NCI-H2196 (cell line): ENCODE measurements around the gene PHACTR4.
"Not testable (repeated sequence)": the region's sequence is repeated elsewhere in the genome, so short reads cannot be mapped to it uniquely, and the experiment has no call there.

Source experiments
- DNase-seq: peaks from one replicate; lab custom pipeline; 2025; ENCODE audit not compliant: unreplicated experiment; lab: John Stamatoyannopoulos, UW

The PHACTR4 gene

DNA sequence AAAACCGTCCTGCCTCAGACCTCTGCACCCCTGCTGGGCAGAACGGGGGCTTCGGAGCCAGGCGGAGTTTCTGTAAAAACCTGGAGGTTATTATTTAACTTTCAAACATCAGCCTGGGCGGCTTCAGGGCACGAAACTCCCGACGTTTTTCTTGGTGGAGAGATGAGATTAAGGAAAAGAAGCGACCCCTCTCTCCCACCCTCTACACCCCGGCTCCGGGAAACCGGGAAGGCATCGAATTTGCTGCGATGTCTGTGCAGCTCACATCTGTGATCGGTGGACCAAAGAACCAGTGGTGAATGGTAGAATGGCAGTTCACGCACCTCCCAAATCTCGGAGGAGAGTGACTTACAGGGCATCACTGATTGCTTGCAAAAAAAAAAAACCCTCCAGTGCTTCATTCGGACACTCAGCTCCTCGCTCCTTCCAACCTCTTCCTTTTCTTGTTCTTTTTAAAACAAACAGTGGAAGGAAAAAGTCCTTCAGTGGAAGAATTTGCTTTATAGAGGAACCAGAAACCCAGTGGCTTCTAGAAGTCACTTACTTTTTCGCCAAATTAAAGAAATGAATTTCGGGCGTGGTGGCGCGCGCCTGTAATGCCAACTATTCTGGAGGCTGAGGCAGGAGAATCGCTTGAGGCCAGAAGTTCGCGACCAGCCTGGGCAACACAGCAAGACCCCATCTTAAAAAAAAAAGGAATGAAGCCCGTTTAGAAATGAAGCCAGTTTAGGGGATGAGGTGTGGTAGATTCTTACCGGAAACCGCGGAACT is 884 bp downstream of the PHACTR4 start:
- peak; percentile 11 for DNase-seq

DNA sequence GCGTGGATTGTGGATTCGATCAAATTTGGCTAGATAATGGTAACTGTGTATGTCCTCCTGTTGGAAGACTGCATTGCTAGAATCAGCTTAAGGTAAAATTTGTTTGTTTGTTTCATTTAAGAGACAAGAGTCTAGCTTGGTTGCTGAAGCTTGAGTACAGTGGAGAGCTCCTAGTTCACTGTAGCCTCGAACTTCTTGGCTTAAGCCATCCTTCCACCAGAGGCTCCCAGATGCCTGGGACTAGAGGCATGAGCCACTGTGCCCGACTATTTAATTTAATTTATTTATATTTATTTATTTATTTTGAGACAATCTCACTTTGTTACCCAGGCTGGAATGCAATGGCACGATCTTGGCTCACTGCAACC is 1.5 kb downstream of the PHACTR4 start:
- DNase-seq = no peak

DNA sequence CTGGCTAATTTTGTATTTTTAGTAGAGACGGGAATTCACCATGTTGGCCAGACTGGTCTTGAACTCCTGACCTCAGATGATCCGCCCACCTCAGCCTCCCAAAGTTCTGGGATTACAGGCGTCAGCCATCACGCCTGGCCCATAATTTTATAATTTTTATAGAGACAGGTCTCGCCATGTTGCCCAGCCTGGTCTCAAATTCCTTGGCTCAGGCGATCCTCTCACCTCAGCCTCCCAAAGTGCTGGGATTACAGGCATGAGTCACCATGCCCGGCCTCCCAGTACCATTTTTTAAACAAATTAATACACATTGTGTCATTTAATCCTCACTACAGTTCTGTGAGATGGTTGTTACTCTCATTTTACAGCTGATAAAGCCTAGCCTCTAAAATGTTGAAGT is 3.9 kb downstream of the PHACTR4 start:
- peak; percentile 34 for DNase-seq

DNA sequence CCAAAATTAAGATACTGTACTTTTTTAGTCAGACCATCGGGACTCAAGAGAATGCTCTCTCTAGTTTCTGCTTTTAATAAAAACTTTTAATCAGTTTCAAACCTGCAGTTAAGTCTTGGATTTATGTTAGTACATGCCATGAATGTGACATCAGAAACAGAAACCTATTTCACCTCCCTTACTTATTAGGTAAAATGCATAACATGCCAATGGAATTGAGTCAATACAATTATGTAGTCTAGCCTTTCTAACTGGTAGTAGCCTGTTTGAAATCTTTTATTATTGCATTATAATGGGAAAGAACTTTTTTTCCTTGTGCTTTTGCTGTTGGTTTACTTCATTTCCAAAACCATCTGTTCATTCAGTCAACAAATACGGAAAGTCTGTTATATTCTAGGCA is 4.8 kb downstream of the PHACTR4 start:
- no peak for DNase-seq

DNA sequence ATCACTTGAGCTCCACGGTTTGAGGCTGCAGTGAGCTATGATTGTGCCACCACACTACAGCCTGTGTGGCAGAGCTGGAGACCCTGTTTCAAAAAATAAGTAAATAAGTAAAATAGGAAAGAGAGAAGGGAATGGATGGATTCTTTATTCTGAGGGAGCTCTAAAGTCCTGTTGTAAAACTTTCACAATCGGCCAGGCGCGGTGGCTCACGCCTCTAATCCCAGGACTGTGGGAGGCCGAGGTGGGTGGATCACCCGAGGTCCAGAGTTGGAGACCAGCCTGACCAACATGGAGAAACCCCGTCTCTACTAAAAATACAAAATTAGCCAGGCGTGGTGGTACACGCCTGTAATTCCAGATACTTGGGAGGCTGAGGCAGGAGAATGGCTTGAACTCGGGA is 6.1 kb downstream of the PHACTR4 start:
- not testable (repeated sequence) for DNase-seq

DNA sequence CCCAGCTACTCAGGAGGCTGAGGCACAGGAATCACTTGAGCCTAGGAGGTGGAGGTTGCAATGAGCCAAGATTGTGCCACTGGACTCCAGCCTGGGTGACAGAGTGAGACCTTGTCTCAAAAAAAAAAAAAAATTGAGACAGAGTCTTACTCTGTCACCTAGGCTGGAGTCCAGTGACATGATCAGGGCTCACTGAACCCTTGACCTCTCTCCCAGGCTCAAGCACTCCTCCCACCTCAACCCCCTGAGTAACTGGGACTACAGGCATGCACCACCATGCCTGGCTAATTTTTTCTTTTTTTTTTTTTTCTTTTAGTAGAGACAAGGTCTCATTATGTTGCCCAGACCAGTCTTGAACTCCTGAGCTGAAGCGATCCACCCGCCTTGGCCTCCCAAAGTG is 6.7 kb downstream of the PHACTR4 start:
- DNase-seq = not testable (repeated sequence)

DNA sequence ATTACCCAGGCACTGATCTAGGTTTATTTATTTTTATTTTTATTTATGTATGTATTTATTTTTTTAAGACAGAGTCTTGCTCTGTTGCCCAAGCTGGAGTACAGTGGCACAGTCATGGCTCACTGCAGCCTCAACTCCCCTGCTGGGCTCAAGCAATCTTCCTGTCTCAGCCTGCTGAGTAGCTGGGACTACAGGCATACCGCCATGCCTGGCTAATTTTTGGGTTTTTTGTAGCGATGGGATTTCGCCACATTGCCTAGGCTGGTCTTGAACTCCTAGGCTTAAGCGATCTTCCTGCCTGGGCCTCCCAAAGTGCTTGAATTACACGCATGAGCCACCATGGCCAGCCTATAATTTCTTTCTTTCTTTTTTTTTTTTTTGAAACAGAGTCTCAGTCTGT is 9.4 kb downstream of the PHACTR4 start:
- no peak for DNase-seq

DNA sequence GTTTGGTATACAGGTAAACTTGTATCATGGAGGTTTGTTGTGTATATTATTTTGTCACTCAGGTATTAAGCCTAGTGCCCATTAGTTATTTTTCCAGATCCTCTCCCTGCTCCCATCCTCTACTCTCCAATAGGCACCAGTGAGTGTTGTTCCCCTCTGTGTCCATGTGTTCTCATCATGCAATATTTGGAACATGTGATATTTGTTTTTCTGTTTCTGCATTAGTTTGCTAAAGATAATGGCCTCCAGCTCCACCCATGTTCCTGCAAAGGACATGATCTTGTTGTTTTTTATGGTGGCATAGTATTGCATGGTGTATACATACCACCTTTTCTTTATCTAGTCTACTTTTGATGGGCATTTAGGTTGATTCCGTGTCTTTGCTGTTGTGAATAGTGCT is 10.9 kb downstream of the PHACTR4 start:
- DNase-seq = no peak

DNA sequence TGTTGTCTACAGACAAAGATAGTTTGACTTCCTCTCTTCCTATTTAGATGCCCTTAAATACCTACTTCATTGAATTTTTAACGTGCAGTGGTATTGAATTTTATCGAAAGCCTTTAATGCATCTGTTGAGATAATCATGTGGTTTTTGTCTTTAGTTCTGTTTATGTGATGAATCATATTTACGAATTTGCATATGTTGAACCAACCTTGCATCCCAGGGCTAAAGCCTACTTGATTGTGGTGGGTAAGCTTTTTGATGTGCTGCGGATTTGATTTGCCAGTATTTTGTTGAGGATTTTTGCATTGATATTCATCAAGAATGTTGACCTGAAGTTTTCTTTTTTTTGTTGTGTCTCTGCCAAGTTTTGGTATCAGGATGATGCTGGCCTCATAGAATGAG is 14.2 kb downstream of the PHACTR4 start:
- DNase-seq = not testable (repeated sequence)

DNA sequence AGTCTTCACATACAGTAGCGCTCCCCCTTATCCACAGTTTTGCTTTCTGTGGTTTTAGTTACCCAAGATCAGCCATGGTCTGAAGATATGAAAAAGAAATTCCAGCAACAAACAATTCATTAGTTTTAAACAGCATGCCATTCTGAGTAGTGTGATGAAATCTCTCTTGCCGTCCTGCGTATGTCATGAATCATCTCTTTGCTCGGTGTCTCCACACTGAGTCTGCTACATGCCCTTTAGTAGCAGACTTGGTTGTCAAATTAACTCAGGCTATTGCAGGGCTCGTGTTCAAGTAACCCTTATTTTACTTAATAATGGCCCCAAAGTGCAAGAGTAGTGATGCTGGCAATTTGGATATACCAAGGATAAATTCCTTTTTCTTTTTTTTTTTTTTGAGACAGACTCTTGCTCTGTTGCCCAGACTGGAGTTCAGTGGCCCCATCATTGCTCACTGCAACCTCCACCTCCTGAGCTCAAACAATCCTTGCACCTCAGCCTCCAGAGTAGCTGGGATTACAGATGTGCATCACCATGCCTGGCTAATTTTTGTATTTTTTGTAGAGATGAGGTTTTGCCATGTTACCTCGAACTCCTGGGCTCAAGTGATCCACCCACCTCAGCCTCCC is 22.6 kb downstream of the PHACTR4 start:
- no peak for DNase-seq

DNA sequence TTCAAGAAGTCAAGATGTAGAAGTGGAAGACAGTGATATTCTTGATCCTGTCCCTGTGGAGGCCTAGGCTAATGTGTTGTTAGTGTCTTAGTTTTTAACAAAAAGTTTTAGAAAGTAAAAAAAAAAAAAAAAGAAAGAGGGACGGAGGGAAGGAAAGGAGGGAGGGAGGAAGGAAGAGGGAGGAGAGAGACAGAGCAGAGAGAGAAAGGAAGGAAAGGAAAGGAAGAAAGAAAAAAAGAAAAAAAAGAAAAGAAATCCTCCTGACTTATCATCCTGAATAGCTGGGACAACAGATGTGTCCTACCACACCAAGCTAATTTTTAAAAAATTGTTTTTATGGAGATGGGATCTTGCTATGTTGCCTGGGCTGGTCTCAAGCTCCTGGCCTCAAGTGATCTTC is 24.6 kb downstream of the PHACTR4 start:
- no peak for DNase-seq

DNA sequence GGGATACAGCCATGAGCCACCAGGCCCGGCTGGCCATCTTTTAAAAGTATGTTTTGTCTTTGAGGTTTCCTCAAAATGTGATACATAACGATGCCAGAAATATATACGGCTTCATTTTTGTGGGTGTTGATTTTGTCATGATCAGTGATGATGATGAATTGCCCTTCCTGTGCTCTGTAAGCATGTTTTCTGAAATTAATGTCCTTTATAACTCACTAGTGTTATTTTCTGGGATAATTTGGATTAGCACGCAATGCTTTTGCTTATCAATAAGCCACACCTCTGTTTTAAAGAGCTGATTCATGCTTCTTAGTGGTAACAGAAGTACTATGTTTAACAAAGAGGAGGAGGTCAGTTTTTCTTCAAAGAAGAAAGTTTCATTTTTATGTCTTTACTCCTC is 25.6 kb downstream of the PHACTR4 start:
- no peak for DNase-seq

DNA sequence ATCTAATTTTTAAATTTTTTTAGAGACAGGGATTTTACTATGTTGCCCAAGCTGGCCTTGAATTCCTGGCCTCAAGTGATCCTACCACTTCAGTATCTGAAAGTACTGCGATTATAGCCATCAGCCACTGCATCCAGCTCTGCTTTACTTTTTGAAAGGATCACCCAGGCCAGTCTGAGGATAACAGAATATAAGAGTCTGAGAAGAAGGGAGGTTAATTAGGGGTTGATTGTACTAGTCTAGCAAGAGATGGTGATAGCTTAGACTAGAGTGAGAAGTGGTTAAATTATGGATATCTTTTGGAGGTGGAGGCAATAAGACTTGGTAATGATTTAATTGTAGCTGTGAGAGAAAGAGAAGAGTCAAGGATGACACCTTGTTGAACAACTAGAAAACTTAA is 32.2 kb downstream of the PHACTR4 start:
- DNase-seq = no peak

DNA sequence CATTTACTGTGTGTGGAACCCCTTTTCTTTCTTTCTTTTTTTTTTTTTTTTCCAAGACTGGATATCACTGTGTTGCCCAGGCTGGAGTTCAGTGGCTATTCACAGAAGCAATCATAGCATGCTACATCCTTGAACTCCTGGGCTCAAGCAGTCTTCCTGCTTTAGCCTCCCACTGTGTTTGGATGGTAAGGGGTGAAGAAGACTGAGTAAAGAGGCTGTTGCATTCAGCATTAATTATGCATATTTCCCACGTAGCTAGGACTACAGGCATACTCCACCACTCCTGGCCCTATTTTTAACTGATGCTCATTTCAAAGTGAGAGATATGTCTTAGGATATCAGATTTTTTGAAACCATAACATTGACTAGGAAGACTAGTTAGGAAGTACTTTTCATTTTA is 39.5 kb downstream of the PHACTR4 start:
- no peak for DNase-seq

DNA sequence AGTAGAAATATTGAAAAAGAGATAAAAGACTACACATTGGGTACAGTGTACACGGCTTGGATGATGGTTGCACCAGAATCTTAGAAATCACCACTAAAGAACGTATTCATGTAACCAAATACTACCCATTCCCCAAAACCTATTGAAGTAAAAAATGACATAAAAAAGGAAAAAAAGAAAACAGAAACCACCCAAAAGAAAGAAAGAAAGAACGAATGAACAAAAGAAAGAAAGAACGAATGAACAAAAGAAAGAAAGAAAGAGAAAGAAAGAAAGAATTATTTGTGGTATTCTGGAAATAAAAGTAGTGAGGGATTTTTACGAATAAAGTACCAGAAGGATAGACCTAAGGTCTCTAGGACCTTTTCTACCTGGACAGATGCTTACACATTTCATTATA is 42.1 kb downstream of the PHACTR4 start:
- DNase-seq = no peak

DNA sequence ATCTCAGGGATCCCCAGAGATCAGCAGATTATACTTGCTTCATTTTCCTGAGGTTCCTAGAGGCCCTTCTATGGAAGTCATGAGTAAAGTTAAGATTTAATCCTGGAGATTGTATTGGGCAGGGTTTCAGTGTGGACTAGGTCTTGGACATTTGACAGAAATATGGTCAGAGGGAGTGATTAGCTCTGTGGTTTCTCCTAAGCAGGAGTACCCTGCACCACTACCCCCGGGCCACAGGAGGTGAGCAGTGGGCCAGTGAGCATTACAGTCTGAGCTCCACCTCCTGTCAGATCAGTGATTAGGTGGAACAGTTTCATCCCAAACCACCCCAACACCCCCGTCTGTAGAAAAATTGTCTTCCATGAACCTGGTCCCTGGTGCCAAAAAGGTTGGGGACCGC is 43.2 kb downstream of the PHACTR4 start:
- DNase-seq = no peak

DNA sequence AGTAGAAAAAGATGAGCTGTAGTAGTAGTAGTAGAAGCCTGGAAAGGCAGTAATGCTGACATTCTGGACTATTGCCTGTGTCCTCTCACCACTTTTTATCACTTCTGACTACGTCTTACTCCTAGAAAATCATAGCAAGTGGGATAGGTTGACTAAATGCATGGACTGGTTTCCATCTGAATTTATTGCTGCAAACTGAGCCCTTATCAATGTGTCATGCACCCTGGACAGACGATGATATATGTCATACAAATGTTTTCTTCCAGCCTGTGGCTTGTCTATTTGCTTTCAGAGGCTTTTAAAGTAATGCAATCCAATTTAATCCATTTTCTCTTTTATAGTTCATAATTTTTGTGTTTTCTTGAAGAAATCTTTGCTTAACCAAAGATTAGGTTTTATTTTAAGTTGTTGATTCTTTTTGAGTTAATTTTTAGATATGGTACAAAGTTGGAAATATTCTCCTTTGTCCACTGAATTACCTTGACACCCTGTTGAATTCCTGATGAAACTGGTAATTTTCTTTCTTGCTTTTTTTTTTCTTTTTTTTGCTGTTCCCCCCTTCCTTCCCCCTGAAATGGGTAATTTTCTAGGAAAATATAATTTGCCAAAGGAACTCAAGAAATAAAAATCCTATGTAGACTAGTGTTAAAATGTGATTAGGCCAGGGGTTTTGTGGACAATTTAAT is 47.1 kb downstream of the PHACTR4 start:
- DNase-seq = no peak

DNA sequence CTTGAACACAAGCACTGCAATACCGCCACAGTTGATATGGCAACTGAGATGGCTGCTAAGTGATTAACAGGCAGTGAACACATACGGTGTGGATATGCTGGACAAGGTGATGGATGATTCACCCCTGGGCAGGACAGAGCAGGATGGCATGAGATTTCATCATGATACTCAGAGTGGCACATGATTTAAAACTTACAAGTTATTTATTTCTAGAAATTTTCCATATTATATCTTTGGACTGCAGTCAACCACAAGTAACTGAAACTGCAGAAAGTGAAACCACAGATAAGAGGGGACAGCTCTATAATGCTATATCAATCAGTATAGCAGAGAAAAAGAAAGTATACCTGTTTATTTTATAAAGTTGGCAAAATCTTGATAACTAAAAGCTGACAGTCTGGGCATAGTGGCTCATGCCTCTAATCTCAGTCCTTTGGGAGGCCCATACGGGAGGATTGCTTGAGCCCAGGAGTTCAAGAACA is 47.9 kb downstream of the PHACTR4 start:
- DNase-seq = peak; percentile 16

DNA sequence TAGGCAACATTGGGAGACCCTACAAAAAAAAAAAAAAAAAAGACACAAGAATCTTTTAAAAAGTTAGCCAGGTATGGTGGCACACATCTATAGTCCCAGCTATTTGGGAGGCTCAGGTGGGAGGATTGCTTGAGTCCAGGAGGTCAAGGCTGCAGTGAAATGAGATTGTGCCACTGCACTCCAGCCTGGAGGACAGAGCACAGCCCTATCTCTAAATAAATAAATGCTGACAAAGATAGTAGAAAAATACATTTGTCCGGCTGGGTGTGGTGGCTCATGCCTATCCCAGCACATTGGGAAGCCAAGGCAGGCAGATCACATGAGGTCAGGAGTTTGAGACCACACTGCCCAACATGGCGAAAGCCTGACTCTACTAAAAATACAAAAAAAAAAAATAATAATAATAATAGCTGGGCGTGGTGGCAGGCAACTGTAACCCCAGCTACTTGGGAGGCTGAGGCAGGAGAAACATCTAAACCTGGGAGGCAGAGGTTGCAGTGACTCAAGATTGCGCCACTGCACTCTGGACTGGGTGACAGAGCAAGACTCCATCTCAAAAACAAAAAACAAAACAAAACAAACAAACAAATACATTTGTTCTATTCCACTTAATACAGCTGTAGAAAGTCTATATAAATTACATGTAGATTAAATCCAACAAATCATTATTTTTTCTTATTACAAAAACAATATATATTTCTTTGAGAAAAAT is 48.5 kb downstream of the PHACTR4 start:
- no peak for DNase-seq

DNA sequence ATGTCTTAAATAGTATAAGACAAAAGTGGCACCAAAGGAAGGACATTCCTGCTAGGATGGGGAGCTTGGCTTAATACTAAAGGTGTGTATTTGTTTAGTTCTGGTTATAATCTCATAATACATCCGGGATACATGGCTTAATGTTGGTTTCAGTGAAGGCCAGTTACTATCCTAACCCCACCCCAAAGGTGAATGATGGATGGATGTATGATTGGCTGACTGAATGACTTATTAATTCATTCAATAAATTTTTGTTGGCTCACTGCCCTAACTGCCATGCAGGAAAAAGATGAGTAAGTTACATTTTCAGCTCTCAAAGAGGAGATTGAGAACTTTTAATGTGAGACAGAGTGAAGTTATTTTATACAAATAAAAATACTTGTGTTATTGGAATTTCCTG is 52.2 kb downstream of the PHACTR4 start:
- DNase-seq = no peak

DNA sequence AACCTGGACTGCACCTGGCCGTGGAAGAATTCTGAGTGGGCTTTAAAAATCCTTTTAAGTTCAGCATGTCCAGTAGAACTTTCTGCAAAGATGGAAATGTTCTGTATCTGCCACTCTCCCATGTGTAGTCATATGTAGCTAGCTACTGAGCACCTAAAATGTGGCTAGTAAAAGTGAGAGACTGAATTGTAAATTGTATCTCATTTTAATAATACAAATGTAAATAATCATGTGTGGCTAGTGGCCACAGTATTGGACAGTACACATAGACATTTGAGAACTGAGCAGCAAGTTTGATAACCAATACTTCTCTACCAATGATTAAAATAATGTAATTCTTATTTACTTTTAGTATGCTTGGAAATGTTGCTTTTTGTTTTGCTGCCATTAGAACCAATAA is 57.3 kb downstream of the PHACTR4 start:
- DNase-seq = no peak

DNA sequence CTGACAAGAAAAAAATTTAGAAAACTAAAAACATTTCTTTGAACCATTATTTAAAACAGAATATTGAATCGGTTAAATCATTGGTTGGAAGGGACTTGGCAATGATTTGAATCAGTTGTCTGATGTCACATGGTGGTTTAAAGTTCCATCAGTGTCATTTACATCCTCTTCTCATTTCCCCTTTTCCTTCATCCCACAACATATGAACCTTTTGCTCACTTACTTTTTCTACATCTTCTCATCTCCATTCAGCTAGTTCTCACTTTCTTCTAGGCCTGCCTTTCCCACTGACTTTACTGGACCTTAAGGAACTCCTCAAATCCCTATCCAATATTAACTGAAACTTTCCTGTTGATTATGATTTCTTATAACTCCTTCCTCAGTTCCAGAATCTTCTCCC is 58.5 kb downstream of the PHACTR4 start:
- DNase-seq = no peak
